GM21367 (cell line): ENCODE measurements around the gene NUSAP1.
"Not testable (repeated sequence)": the region's sequence is repeated elsewhere in the genome, so short reads cannot be mapped to it uniquely, and the experiment has no call there.

Experiments
- ATAC-seq: cut with Tn5 transposase; IDR thresholded peaks from one replicate; pipeline ENCODE4 v1.9.1; 2021; ENCODE audit not compliant: unreplicated experiment

NUSAP1 gene

GRCh38 chr15:41333026-41333562 lies 413 bp downstream of the NUSAP1 start:
- ATAC-seq = peak; percentile 21

- ATAC-seq = no peak
Observed at GRCh38 chr15:41334293-41335120, 1.8 kb downstream of the NUSAP1 start.

- ATAC-seq = no peak
Observed at GRCh38 chr15:41336549-41336948, 3.9 kb downstream of the NUSAP1 start.

- ATAC-seq = no peak
Observed at GRCh38 chr15:41337047-41337446, 4.4 kb downstream of the NUSAP1 start.

GRCh38 chr15:41337631-41338522 lies 5.2 kb downstream of the NUSAP1 start:
- ATAC-seq = no peak

- no peak for ATAC-seq
Observed at GRCh38 chr15:41340189-41340695, 7.6 kb downstream of the NUSAP1 start.

- ATAC-seq = no peak
Observed at GRCh38 chr15:41341519-41341918, 8.8 kb downstream of the NUSAP1 start.

- ATAC-seq = no peak
Observed at GRCh38 chr15:41347236-41347635, 14.6 kb downstream of the NUSAP1 start.

- ATAC-seq = no peak
Observed at GRCh38 chr15:41350057-41350717, 17.5 kb downstream of the NUSAP1 start.

- no peak for ATAC-seq
Observed at GRCh38 chr15:41354371-41354770, 21.7 kb downstream of the NUSAP1 start.

GRCh38 chr15:41367418-41367817 lies 34.7 kb downstream of the NUSAP1 start:
- no peak for ATAC-seq

GRCh38 chr15:41377978-41378377 lies 45.3 kb downstream of the NUSAP1 start:
- no peak for ATAC-seq

GRCh38 chr15:41383974-41384749 lies 51.5 kb downstream of the NUSAP1 start:
- ATAC-seq = not testable (repeated sequence)

GRCh38 chr15:41387646-41388045 lies 55.0 kb downstream of the NUSAP1 start:
- no peak for ATAC-seq

GRCh38 chr15:41392659-41393058 lies 60.0 kb downstream of the NUSAP1 start:
- ATAC-seq = no peak

- ATAC-seq = no peak
Observed at GRCh38 chr15:41394924-41395323, 62.2 kb downstream of the NUSAP1 start.

GRCh38 chr15:41396111-41396510 lies 63.4 kb downstream of the NUSAP1 start:
- no peak for ATAC-seq

GRCh38 chr15:41401904-41402267 lies 69.2 kb downstream of the NUSAP1 start:
- ATAC-seq = no peak

GRCh38 chr15:41407341-41407740 lies 74.7 kb downstream of the NUSAP1 start:
- no peak for ATAC-seq

GRCh38 chr15:41408234-41408641 lies 75.6 kb downstream of the NUSAP1 start:
- no peak for ATAC-seq
